Vagina (tissue), 2 donors: ENCODE results near the gene PTPRE. TPM values are rescaled to one million over a fixed set of nuclear protein-coding genes. Genes with fewer than 3 reads are reported as not detected.

Experiments
- DNase-seq, 2 donors: peaks; one replicate each; pipeline ENCODE4 v3.0.0-alpha.2; 2017; ENCODE audit errors: extremely low spot score in 2 of 2
- H3K27ac ChIP-seq: fragments of 200-600 bp; sonication (generic); one replicate; pipeline ENCODE4 v1.5.1; 2019
- H3K27me3 ChIP-seq: fragments of 200-600 bp; sonication (generic); one replicate; pipeline ENCODE4 v1.5.1; 2019
- H3K36me3 ChIP-seq, 2 donors: fragments of 200-600 bp; sonication (generic); one replicate each; pipeline ENCODE4 v1.5.1; 2017 to 2019
- H3K4me1 ChIP-seq: fragments of 200-600 bp; sonication (generic); one replicate; pipeline ENCODE4 v1.5.1; 2019
- H3K4me3 ChIP-seq, 2 donors: fragments of 200-600 bp; sonication (generic); 1 replicate in 1 of 2; 2 replicates in 1 of 2; pipeline ENCODE4 v1.5.1; 2016 to 2019
- H3K9me3 ChIP-seq: fragments of 200-600 bp; sonication (generic); one replicate; pipeline ENCODE4 v1.5.1; 2019
- POLR2A ChIP-seq, 2 donors: fragments of 450-650 bp; IDR thresholded peaks; one replicate each; pipeline ENCODE4 v1.6.1; 2017; ENCODE audit warnings: antibody characterized with exemption in 2 of 2, mild to moderate bottlenecking in 2 of 2, moderate library complexity in 2 of 2
- POLR2AphosphoS5 ChIP-seq, 2 donors: sonication (generic); formaldehyde crosslinking; IDR thresholded peaks; one replicate each; pipeline ENCODE4 v1.9.0; 2017; ENCODE audit warnings: antibody characterized with exemption in 2 of 2, mild to moderate bottlenecking in 2 of 2, low read depth in 1 of 2; ENCODE audit not compliant: insufficient read depth in 1 of 2
- intact Hi-C: fragments of 100-400 bp; cut with DNase I; formaldehyde crosslinking; loops from one replicate; pipeline ENCODE4 v1.15.1; 2023
- total RNA-seq: library from RNA; depleted of rRNA; stranded (reverse); fragments of >200 nt; gene quantifications from one replicate; pipeline ENCODE4 v1.2.3, GENCODE V29; 2016
- TF ChIP-seq, protein P1 (sequence below), 3 experiments: fragments of 450-650 bp in 2 of 3; fragments of 200-600 bp in 1 of 3; sonication (generic) in 1 of 3; IDR thresholded peaks; one replicate each; pipeline ENCODE4 v1.5.1; 2017 to 2019; ENCODE audit warnings: antibody characterized with exemption in 3 of 3, mild to moderate bottlenecking in 2 of 3, moderate library complexity in 2 of 3

PTPRE gene
- total RNA-seq, 1 donor from 2014 or later, result 77.6 TPM

DNA sequence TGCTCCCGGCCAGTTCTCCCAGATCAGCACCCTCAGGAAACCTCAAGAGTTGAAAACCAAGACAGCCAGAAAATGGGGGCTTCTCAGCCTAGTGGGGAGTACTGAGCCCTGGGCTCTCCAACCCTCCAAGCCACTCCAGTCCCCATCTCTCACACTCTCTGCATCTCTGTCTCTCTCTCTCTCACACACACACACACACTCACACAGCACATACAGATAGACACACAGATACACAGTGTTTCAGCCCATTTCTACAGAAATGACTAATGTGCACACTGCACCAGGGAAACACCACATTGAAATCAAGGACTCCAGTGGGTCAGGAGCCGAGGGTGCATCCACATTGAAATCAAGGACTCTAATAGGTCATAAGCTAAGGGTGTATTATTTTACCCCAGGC lies 111.8 kb downstream of the PTPRE start:
- H3K36me3 ChIP-seq, result no peaks in the 10 kb centered on the region
- intact Hi-C loops, result no loop called here
- DNase-seq, result no peak
- TF ChIP-seq, protein P1, sequence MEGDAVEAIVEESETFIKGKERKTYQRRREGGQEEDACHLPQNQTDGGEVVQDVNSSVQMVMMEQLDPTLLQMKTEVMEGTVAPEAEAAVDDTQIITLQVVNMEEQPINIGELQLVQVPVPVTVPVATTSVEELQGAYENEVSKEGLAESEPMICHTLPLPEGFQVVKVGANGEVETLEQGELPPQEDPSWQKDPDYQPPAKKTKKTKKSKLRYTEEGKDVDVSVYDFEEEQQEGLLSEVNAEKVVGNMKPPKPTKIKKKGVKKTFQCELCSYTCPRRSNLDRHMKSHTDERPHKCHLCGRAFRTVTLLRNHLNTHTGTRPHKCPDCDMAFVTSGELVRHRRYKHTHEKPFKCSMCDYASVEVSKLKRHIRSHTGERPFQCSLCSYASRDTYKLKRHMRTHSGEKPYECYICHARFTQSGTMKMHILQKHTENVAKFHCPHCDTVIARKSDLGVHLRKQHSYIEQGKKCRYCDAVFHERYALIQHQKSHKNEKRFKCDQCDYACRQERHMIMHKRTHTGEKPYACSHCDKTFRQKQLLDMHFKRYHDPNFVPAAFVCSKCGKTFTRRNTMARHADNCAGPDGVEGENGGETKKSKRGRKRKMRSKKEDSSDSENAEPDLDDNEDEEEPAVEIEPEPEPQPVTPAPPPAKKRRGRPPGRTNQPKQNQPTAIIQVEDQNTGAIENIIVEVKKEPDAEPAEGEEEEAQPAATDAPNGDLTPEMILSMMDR (IDR thresholded peaks at IDR 0.05), result no peak
- no peaks in the 10 kb centered on the region for H3K27me3 ChIP-seq
- H3K4me1 ChIP-seq, result no peaks in the 10 kb centered on the region
- no peak overlapping the region for H3K4me3 ChIP-seq
- H3K27ac ChIP-seq, result no peak overlapping the region
- no peaks in the 10 kb centered on the region for H3K9me3 ChIP-seq

DNA sequence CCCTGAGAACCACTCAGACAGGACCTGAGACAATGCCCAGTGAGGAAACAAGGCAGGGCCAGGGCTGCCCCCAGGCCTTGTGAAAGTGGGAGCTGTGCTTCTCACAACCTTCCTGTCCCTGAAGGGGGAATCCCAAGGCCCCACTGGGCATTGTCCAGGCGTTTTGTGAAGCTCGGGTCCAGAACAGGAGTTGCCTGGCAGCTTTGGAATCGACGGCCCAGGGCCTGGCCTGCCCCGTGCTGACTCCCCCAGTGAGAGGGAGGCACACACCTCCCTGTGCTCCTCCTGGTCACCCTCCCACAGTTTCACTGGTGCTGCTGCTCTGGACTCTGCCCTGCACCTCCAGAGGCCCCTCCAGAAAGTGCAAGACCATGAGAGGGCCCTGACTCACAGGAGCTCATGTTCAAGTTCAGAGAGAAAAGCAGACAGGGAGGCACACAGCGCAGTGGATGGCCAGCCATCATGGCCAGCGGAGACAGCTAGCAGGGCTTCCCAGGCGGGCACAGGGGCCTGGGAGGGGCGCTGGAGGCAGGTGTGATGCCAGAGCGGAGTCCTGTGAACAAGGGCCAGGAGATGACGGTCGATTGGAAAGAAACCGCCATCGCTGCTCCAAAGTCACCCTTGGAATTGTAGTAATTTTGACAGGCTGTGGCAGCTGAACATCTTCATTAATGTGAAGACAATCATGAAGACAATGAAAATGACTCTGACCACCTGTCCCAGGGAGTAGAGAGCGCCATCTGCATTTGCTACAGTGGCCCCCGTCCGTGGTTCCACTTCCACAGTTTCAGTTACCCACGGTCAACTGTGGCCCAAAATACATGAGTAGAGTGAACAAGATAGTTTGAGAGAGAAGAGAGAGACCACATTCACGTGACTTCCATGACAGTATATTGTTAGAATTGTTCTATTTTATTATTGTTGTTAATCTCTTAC lies 115.6 kb downstream of the PTPRE start:
- H3K4me1 ChIP-seq, result no peaks in the 10 kb centered on the region
- no peak overlapping the region for H3K4me3 ChIP-seq
- no peaks in the 10 kb centered on the region for H3K9me3 ChIP-seq
- no peak for DNase-seq
- intact Hi-C loops, result no loop called here
- TF ChIP-seq, protein P1 (IDR thresholded peaks at IDR 0.05), result no peak
- TF ChIP-seq POLR2A (IDR thresholded peaks at IDR 0.05) (no peak), POLR2AphosphoS5 (IDR thresholded peaks at IDR 0.05; ENCODE audit: insufficient read depth in 1 of 2, low read depth in 1 of 2) (no peak)
- no peaks in the 10 kb centered on the region for H3K36me3 ChIP-seq
- no peak overlapping the region for H3K27ac ChIP-seq
- H3K27me3 ChIP-seq, result no peaks in the 10 kb centered on the region

- DNase-seq, result no peak
Observed at GRCh38 chr10:128024426-128024825, 117.5 kb downstream of the PTPRE start.

DNA sequence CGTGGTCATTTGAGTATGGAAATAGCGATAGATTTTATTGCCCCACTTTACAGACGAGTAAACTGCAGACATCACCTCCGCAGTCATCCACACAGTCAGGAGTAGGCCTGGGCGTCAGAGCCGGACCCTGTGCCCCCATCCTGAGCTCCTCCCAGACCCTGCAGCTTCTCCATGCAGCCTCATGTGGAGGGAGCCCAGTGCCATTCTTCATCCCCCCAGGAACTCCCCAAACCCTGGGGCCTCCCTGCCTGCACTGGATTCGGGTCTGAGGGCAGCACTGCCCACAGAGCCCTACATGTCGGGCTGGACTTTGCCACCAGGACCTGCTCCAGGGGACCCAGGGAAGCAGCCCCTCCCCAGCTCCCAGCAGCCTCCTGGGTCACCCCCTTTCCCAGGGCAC lies 118.5 kb downstream of the PTPRE start:
- H3K36me3 ChIP-seq, result no peaks in the 10 kb centered on the region
- TF ChIP-seq, protein P1 (IDR thresholded peaks at IDR 0.05), result no peak
- TF ChIP-seq POLR2A (IDR thresholded peaks at IDR 0.05) (no peak), POLR2AphosphoS5 (IDR thresholded peaks at IDR 0.05; ENCODE audit: insufficient read depth in 1 of 2, low read depth in 1 of 2) (no peak)
- no peaks in the 10 kb centered on the region for H3K4me1 ChIP-seq
- no peak overlapping the region for H3K27ac ChIP-seq
- no peak overlapping the region for H3K4me3 ChIP-seq
- intact Hi-C loops, result no loop called here
- H3K27me3 ChIP-seq, result no peaks in the 10 kb centered on the region
- H3K9me3 ChIP-seq, result no peaks in the 10 kb centered on the region
- no peak for DNase-seq

More at GRCh38 chr10:128024426-128024825, 117.5 kb downstream of the PTPRE start:
- TF ChIP-seq, protein P1 (IDR thresholded peaks at IDR 0.05), result no peak
- TF ChIP-seq POLR2AphosphoS5 (IDR thresholded peaks at IDR 0.05; ENCODE audit: insufficient read depth in 1 of 2, low read depth in 1 of 2) (no peak), POLR2A (IDR thresholded peaks at IDR 0.05) (no peak)
- intact Hi-C loops, result no loop called here
- no peak overlapping the region for H3K27ac ChIP-seq
- H3K4me3 ChIP-seq, result no peak overlapping the region
- H3K9me3 ChIP-seq, result no peaks in the 10 kb centered on the region
- no peaks in the 10 kb centered on the region for H3K4me1 ChIP-seq
- no peaks in the 10 kb centered on the region for H3K36me3 ChIP-seq
- H3K27me3 ChIP-seq, result no peaks in the 10 kb centered on the region

DNA sequence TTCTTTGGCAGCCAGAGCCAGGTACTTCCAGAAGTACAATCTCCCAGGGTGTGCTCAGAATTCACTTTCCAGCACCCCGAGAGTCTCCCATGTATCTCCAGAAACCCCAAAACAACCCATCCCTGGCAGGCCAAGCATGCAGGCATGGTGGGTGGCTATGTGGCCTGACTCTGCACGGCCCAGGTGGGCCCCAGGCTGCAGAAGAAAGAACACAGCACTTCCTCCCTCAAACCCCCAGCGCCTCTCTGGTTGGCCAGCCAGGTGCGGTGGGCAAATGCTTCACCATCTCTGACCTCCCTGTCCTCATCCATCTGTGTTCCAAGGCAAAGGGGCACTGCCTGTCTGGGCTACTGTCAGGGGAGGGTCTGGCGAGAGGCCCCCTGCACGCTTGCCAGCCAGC lies 119.0 kb downstream of the PTPRE start:
- Histone ChIP-seq H3K9me3 (no peaks in the 10 kb centered on the region), H3K36me3 (no peaks in the 10 kb centered on the region), H3K4me3 (no peak overlapping the region), H3K27me3 (no peaks in the 10 kb centered on the region), H3K27ac (no peak overlapping the region), H3K4me1 (no peaks in the 10 kb centered on the region)
- TF ChIP-seq POLR2A (IDR thresholded peaks at IDR 0.05) (no peak), POLR2AphosphoS5 (IDR thresholded peaks at IDR 0.05; ENCODE audit: insufficient read depth in 1 of 2, low read depth in 1 of 2) (no peak)
- TF ChIP-seq, protein P1 (IDR thresholded peaks at IDR 0.05), result no peak
- intact Hi-C loops, result no loop called here
- DNase-seq, result no peak
